ENCODE results near the gene SPSB2. TPM values are rescaled to one million over a fixed set of nuclear protein-coding genes. Genes with fewer than 3 reads are reported as not detected.

The SPSB2 gene
- total RNA-seq, 1 experiment from 2014 or later, result 9.2 TPM

GRCh38 chr12:6833189-6833890 lies 39.8 kb downstream of the SPSB2 start:
- ChIA-PET CTCF (interaction anchor here (0.6 to 8.7 kb wide), 12 partner anchors 9 to 306 kb away, joined by 3 to 74 read pairs (median 4); partner anchors contain the start of genes MLF2 and PTMS), POLR2A (interaction anchor here (0.8 to 4.0 kb wide), 4 partner anchors 19 to 97 kb away, joined by 3 to 23 read pairs (median 6); partner anchors contain the start of genes CDCA3, MLF2 and USP5)
- Mint-ChIP-seq H3K9me3 (ENCODE audit: unreplicated experiment) (no peaks in the 10 kb centered on the region), H3K4me1 (ENCODE audit: insufficient read depth, unreplicated experiment) (peaks cover 7% of the 10 kb centered on the region), H3K27me3 (ENCODE audit: insufficient read depth, unreplicated experiment) (peaks cover 37% of the 10 kb centered on the region), H3K36me3 (ENCODE audit: insufficient read depth, unreplicated experiment) (no peaks in the 10 kb centered on the region), H3K27ac (ENCODE audit: low read depth, unreplicated experiment) (no peak overlapping the region), H3K4me3 (ENCODE audit: unreplicated experiment) (no peak overlapping the region)
- intact Hi-C loops (cut with micrococcal nuclease), result no loop called here
- no TSS peak for BruUV-seq (replicated peaks)
- no peak for TF ChIP-seq CTCF (IDR thresholded peaks at IDR 0.05; ENCODE audit: unreplicated experiment)
- no peak for DNase-seq (ENCODE audit: unreplicated experiment)

- intact Hi-C loops (cut with micrococcal nuclease), result no loop called here
- ChIA-PET POLR2A (interaction anchor here (0.9 to 2.1 kb wide), 2 partner anchors 9 to 20 kb away, joined by 3 to 9 read pairs; partner anchors contain the start of genes CDCA3 and USP5), CTCF (interaction anchor here (0.6 to 8.7 kb wide), 3 partner anchors 11 to 101 kb away, joined by 3 to 74 read pairs (median 8); partner anchors contain the start of gene MLF2)
- Mint-ChIP-seq H3K27ac (ENCODE audit: low read depth, unreplicated experiment) (no peak overlapping the region), H3K4me1 (ENCODE audit: insufficient read depth, unreplicated experiment) (peaks cover 19% of the 10 kb centered on the region), H3K36me3 (ENCODE audit: insufficient read depth, unreplicated experiment) (no peaks in the 10 kb centered on the region), H3K4me3 (ENCODE audit: unreplicated experiment) (no peak overlapping the region), H3K9me3 (ENCODE audit: unreplicated experiment) (no peaks in the 10 kb centered on the region), H3K27me3 (ENCODE audit: insufficient read depth, unreplicated experiment) (peaks cover 49% of the 10 kb centered on the region)
- TF ChIP-seq CTCF (IDR thresholded peaks at IDR 0.05; ENCODE audit: unreplicated experiment), result no peak
- no peak for DNase-seq (ENCODE audit: unreplicated experiment)
- no TSS peak for BruUV-seq (replicated peaks)
These were observed 41.0 kb downstream of the SPSB2 start for GRCh38 chr12:6832125-6832524.

- peaks cover 55% of the 10 kb centered on the region for H3K27me3 Mint-ChIP-seq (ENCODE audit: insufficient read depth, unreplicated experiment)
- no peak for TF ChIP-seq CTCF (IDR thresholded peaks at IDR 0.05; ENCODE audit: unreplicated experiment)
- peaks cover 20% of the 10 kb centered on the region for H3K4me1 Mint-ChIP-seq (ENCODE audit: insufficient read depth, unreplicated experiment)
- H3K4me3 Mint-ChIP-seq (ENCODE audit: unreplicated experiment), result no peak overlapping the region
- no peaks in the 10 kb centered on the region for H3K9me3 Mint-ChIP-seq (ENCODE audit: unreplicated experiment)
- H3K36me3 Mint-ChIP-seq (ENCODE audit: insufficient read depth, unreplicated experiment), result no peaks in the 10 kb centered on the region
- CTCF ChIA-PET, result interaction anchor here (0.6 to 8.7 kb wide), 2 partner anchors 78 to 100 kb away, joined by 3 to 74 read pairs; partner anchors contain the start of gene MLF2
- intact Hi-C loops (cut with micrococcal nuclease), result no loop called here
- no peak overlapping the region for H3K27ac Mint-ChIP-seq (ENCODE audit: low read depth, unreplicated experiment)
- DNase-seq (ENCODE audit: unreplicated experiment), result no peak
- no TSS peak for BruUV-seq (replicated peaks)
- POLR2A ChIA-PET, result interaction anchor here (0.9 to 2.1 kb wide), 2 partner anchors 10 to 21 kb away, joined by 3 to 9 read pairs; partner anchors contain the start of genes CDCA3 and USP5
These were observed 41.6 kb downstream of the SPSB2 start for GRCh38 chr12:6831450-6831995.

- H3K27ac Mint-ChIP-seq (ENCODE audit: low read depth, unreplicated experiment), result no peak overlapping the region
- no peak for DNase-seq (ENCODE audit: unreplicated experiment)
- BruUV-seq (replicated peaks), result no TSS peak
- no peak overlapping the region for H3K4me3 Mint-ChIP-seq (ENCODE audit: unreplicated experiment)
- no peaks in the 10 kb centered on the region for H3K9me3 Mint-ChIP-seq (ENCODE audit: unreplicated experiment)
- ChIA-PET POLR2A (interaction anchor here (0.9 to 1.3 kb wide), 2 partner anchors 10 to 42 kb away, joined by 3 read pairs; partner anchors contain the start of gene SPSB2), CTCF (interaction anchor here (0.6 to 8.7 kb wide), 3 partner anchors 78 to 208 kb away, joined by 3 to 74 read pairs (median 3); partner anchors contain the start of gene MLF2)
- no peak for TF ChIP-seq CTCF (IDR thresholded peaks at IDR 0.05; ENCODE audit: unreplicated experiment)
- H3K36me3 Mint-ChIP-seq (ENCODE audit: insufficient read depth, unreplicated experiment), result no peaks in the 10 kb centered on the region
- peaks cover 20% of the 10 kb centered on the region for H3K4me1 Mint-ChIP-seq (ENCODE audit: insufficient read depth, unreplicated experiment)
- peaks cover 59% of the 10 kb centered on the region for H3K27me3 Mint-ChIP-seq (ENCODE audit: insufficient read depth, unreplicated experiment)
- intact Hi-C loops (cut with micrococcal nuclease), result no loop called here
These were observed 42.1 kb downstream of the SPSB2 start for GRCh38 chr12:6830999-6831398.
